ENCODE data around the gene BSCL2.
"Not testable (repeated sequence)": the region's sequence is repeated elsewhere in the genome, so short reads cannot be mapped to it uniquely, and the experiment has no call there.

Gene BSCL2

GRCh38 chr11:62677156-62677555 is 30.1 kb downstream of the BSCL2 start:
- H3K4me3 ChIP-seq (replicated peaks; ENCODE audit: low read depth, low read length), result peak overlapping the region; percentile 76
- DNase-seq (ENCODE audit: extremely low read depth, low read depth), result no peak
- no peak for TF ChIP-seq CTCF (IDR thresholded peaks at IDR 0.05; ENCODE audit: low read depth, low read length, missing control alignments)

GRCh38 chr11:62676698-62677097 is 30.5 kb downstream of the BSCL2 start:
- H3K4me3 ChIP-seq (replicated peaks; ENCODE audit: low read depth, low read length), result no peak overlapping the region
- DNase-seq (ENCODE audit: extremely low read depth, low read depth), result no peak
- TF ChIP-seq CTCF (IDR thresholded peaks at IDR 0.05; ENCODE audit: low read depth, low read length, missing control alignments), result no peak

GRCh38 chr11:62675415-62675814 is 31.8 kb downstream of the BSCL2 start:
- not testable (repeated sequence) for H3K4me3 ChIP-seq (replicated peaks; ENCODE audit: low read depth, low read length); DNase-seq (ENCODE audit: extremely low read depth, low read depth)

GRCh38 chr11:62673196-62673525 is 34.1 kb downstream of the BSCL2 start:
- no peak for DNase-seq (ENCODE audit: extremely low read depth, low read depth)
- H3K4me3 ChIP-seq (replicated peaks; ENCODE audit: low read depth, low read length), result peak overlapping the region; percentile 78
- TF ChIP-seq CTCF (IDR thresholded peaks at IDR 0.05; ENCODE audit: low read depth, low read length, missing control alignments), result no peak

- DNase-seq (ENCODE audit: extremely low read depth, low read depth), result peak; percentile 81
Observed at GRCh38 chr11:62671608-62672389, 35.4 kb downstream of the BSCL2 start, which contains the start of the genes LBHD1 and UQCC3. Gene LBHD1 (minus strand): TSS chr11:62672267. CDS start chr11:62670031, 2,236 bp downstream. Gene UQCC3 (plus strand): TSS chr11:62671673. CDS start chr11:62671746, 73 bp downstream.

GRCh38 chr11:62671236-62671607 is 36.0 kb downstream of the BSCL2 start:
- DNase-seq (ENCODE audit: extremely low read depth, low read depth), result no peak
- H3K4me3 ChIP-seq (replicated peaks; ENCODE audit: low read depth, low read length), result peak overlapping the region; percentile 78
- TF ChIP-seq CTCF (IDR thresholded peaks at IDR 0.05; ENCODE audit: low read depth, low read length, missing control alignments), result no peak

More at GRCh38 chr11:62671608-62672389, 35.4 kb downstream of the BSCL2 start, which contains the start of the genes LBHD1 and UQCC3:
- TF ChIP-seq CTCF (IDR thresholded peaks at IDR 0.05; ENCODE audit: low read depth, low read length, missing control alignments), result no peak
- H3K4me3 ChIP-seq (replicated peaks; ENCODE audit: low read depth, low read length), result peak within 1 kb of the TSS; percentile 78

GRCh38 chr11:62669420-62670161 is 37.6 kb downstream of the BSCL2 start:
- peak overlapping the region; percentile 78 for H3K4me3 ChIP-seq (replicated peaks; ENCODE audit: low read depth, low read length)
- TF ChIP-seq CTCF (IDR thresholded peaks at IDR 0.05; ENCODE audit: low read depth, low read length, missing control alignments), result no peak
- DNase-seq (ENCODE audit: extremely low read depth, low read depth), result no peak
